Measurements from ENCODE around the gene CST8.

DNA sequence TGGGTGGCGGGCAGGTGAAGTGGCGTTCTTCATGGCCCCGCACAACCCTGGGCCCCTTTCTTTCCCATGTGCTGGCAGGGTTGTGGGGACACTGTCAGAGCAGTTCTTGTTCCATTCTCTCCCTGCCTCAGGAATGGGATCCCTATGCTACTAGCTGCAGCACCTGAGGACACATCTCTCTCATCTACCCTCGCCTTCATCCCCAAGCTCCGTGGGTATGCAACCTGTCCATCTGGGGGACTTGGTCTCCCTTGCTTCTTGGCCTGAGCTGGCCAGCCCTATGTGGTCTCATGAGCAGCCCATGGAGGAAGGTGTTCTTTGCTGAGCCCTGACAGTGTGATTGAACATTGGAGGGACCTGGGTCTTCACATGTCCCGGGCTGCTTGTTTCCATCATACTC, 53.2 kb downstream of the CST8 start:
- TF ChIP-seq, protein P1, sequence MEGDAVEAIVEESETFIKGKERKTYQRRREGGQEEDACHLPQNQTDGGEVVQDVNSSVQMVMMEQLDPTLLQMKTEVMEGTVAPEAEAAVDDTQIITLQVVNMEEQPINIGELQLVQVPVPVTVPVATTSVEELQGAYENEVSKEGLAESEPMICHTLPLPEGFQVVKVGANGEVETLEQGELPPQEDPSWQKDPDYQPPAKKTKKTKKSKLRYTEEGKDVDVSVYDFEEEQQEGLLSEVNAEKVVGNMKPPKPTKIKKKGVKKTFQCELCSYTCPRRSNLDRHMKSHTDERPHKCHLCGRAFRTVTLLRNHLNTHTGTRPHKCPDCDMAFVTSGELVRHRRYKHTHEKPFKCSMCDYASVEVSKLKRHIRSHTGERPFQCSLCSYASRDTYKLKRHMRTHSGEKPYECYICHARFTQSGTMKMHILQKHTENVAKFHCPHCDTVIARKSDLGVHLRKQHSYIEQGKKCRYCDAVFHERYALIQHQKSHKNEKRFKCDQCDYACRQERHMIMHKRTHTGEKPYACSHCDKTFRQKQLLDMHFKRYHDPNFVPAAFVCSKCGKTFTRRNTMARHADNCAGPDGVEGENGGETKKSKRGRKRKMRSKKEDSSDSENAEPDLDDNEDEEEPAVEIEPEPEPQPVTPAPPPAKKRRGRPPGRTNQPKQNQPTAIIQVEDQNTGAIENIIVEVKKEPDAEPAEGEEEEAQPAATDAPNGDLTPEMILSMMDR (IDR thresholded peaks at IDR 0.05) = no peak
- TF ChIP-seq POLR2AphosphoS5 (IDR thresholded peaks at IDR 0.05; ENCODE audit: insufficient read depth in 1 of 2, low read depth in 1 of 2) = no peak
- no peak for TF ChIP-seq POLR2A (IDR thresholded peaks at IDR 0.05)
